Measurements from ENCODE around the gene HPSE2.

GRCh38 chr10:99085358-99085757 lies 150.3 kb downstream of the HPSE2 start:
- TF ChIP-seq CTCF (IDR thresholded peaks at IDR 0.05; ENCODE audit: borderline replicate concordance, extremely low read depth, low read length, poor library complexity, severe bottlenecking) = no peak
- TF ChIP-seq EZH2 (IDR thresholded peaks at IDR 0.05; ENCODE audit: borderline replicate concordance, low read depth, low read length, severe bottlenecking) = no peak

Measured in DND-41 (cell line).